GM21360 (cell line): ENCODE data around the gene CNNM2.

Source experiments
- ATAC-seq: cut with Tn5 transposase; IDR thresholded peaks from one replicate; pipeline ENCODE4 v1.9.1; 2021; ENCODE audit warnings: mild to moderate bottlenecking, moderate library complexity; ENCODE audit not compliant: unreplicated experiment

Gene CNNM2

DNA sequence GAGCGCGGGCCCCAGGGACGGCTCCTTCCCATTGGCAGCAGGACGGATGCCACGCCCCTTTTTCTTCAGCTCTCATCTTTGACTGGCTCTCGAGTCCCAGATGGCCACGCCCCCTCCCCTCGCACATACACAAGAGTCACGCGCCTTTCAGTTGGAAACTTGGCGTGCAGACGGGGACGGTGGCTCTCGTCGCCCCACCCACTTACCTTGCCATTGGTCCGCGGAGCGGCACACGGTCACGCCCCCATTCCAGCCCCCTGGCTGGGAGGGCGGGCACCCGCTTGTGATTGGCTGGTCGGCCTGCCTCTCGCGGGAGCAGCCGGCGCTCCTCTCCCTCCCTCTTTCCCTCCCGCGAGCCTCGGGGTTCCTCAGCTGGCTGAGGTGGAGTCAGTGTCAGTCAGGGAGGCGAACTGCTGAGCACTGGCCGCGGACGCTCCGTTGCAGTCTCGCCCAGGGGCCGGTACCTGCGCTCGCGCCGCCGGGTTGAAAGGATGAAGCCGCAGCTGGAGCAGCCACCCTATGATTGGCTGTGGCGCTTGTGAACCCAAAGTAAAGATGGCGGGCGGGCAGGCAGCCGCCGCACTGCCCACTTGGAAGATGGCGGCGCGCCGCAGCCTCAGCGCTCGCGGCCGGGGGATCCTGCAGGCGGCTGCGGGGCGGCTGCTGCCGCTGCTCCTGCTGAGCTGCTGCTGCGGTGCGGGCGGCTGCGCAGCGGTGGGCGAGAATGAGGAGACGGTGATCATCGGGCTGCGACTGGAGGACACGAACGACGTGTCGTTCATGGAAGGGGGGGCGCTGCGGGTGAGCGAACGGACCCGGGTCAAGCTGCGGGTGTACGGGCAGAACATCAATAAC lies at the start of gene CNNM2:
Gene CNNM2 (plus strand): TSS at position 333 of the 855 bp plus-strand sequence. CDS start 187 bp downstream, at position 520.
- ATAC-seq: peak; percentile 78

DNA sequence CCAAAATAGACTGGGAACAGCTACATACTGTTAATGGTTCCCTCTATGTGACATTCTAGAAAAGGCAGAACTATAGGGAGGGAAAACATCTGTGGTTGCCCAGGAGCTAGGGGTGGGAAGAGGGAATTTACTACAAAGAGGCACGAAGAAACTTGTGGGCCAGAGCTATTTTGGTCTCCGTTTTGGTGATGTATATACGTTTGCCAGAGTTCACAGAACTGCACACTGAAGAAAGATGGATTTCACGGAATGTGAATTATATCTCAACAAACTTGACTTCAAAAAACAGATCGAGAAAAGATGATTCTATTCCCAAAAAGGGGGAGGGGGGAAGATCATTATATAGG lies 49.2 kb upstream of the CNNM2 start:
- no peak for ATAC-seq

DNA sequence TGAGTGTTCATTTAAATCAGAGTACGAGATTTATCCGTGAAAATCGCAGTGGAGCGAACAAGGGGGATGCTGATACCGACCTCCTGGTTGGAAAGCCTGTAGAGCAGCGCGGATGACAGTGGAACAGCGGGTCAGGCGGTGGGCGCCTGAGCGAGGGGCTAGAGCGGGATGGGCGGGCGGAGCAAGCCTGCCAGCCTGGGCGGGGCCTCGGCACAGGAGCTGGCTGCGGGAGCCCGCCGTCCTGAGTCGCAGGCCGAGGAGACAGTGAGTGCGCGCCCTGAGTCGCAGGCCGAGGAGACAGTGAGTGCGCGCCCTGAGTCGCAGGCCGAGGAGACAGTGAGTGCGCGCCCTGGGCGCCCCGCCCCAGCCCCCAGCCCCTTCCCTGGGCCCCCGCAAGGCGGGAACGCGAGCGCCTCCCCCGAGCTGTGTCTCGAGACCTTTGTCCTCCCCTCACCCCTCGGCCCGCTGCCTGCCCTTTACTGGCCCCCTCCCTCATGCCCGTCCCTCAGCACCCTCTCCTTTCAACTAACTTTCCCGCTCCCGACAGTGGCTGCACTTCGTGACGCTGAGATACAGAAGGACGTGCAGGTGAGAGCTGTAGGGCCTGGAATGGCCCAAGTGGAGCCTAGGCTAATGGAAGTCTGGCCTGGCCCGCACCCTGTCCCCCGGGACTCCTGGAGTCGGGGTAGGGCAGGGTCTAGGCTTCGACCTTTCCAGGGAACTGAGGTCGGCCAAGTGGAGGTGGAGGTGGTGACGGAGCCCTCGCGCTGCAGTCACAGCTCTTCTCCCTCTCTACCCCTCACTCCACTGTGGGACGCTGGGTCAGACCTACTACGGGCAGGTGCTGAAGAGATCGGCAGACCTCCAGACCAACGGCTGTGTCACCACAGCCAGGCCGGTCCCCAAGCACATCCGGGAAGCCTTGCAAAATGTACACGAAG lies 48.6 kb upstream of the CNNM2 start, which contains the start of gene AS3MT:
Gene AS3MT (plus strand): TSS at position 213 of the 941 bp plus-strand sequence. CDS start 123 bp downstream, at position 336.
- ATAC-seq: no peak

DNA sequence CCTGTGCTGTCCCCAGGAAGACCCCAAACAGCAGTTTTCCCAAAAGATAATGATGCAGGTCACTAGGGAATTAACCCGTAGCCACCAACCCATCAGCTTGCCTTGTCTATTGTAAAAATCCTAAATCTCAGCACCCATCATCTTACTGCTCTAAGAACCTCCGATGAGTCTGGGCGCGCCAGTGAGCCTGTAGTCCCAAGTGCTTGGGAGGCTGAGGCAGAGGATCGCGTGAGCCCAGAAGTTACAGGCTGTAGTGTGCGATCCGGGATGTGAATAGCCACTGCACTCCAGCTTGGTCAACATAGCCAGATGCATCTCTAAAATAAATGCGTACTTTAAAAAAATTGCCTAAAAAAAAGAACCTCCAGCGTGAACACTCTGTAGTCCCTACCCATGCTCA lies 47.9 kb upstream of the CNNM2 start:
- no peak for ATAC-seq

DNA sequence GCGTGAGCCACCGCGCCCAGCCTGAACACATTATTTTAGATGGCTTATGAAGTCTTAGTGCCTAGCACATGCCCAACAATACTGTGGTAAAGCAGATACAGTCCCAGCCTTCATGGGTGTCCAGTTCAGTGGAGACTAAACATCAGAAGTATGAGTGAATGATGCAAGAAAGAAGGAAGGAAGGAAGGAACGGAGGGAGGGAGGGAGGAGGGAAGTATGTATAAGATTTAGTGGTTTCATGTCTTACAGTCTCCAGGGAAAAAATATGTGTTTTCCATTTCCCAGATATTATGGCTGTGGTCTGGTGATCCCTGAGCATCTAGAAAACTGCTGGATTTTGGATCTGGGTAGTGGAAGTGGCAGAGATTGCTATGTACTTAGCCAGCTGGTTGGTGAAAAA lies 45.9 kb upstream of the CNNM2 start:
- no peak for ATAC-seq

DNA sequence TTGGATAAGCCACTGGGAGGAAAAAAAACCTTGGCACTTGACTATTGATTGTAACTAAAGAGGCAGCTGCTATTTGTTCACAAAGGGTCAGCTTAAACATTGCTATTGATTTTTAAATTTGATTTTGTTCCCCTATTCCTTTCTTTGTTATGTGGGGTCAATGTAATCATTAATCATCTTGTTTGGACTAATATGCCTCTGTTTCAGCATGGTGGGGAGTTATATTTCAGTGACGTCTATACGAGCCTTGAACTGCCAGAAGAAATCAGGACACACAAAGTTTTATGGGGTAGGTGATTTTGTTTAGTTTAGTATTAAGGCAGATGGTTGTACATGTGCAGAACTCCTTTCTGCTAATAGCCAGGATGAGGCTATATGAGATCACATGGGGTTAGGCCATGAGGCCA lies 41.3 kb upstream of the CNNM2 start:
- no peak for ATAC-seq

DNA sequence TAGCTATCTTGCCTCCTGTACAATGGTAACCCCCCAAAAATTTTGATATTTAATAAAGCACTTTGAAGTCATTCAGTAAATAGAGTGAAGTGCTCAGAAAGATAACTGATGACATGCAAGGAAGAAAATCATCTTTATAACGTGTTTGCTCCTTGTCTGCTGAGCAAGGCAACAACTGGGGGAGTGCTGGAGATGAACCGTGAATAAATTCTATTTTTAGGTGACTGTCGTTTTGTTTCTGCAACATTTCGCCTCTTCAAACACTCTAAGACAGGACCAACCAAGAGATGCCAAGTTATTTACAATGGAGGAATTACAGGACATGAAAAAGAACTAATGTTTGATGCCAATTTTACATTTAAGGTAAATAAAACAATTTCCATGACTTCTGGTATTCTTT lies 39.5 kb upstream of the CNNM2 start:
- ATAC-seq: no peak

DNA sequence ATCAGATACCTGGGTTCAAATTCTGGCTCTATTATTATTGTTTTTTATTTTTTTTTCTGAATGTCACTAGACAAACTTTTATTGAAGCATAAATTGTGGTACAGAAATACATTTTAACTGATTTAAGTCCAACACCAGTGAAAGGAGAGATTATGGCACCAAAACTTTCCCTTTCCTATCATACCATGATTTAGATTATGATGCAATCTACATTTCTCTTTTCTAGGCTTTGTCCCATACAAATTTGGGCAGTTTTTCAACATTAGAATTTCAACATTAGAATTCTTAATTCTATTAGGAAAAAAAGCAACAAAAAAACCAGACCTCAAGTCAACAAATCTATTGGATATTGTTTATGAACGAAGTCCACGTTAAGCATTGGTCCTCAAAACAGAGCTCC lies 37.8 kb upstream of the CNNM2 start:
- ATAC-seq: no peak

DNA sequence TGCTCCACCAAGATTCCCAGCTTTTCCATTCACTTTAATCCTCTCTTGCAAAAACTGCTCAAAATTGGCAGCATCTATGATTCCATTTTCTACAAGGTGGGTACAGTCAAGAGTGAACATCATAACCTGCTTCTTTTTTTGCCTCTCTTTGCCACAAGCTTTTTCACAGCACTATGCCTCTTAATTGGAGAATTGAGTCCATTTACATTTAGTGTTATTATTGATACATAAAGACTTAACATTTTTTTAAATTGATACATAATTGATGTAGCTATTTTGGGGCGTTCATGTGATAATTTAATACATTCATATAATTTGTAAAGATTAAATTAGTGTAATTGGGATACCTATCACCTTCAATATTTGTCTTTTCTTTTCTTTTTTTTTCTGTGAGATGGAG lies 30.0 kb upstream of the CNNM2 start:
- ATAC-seq: no peak

DNA sequence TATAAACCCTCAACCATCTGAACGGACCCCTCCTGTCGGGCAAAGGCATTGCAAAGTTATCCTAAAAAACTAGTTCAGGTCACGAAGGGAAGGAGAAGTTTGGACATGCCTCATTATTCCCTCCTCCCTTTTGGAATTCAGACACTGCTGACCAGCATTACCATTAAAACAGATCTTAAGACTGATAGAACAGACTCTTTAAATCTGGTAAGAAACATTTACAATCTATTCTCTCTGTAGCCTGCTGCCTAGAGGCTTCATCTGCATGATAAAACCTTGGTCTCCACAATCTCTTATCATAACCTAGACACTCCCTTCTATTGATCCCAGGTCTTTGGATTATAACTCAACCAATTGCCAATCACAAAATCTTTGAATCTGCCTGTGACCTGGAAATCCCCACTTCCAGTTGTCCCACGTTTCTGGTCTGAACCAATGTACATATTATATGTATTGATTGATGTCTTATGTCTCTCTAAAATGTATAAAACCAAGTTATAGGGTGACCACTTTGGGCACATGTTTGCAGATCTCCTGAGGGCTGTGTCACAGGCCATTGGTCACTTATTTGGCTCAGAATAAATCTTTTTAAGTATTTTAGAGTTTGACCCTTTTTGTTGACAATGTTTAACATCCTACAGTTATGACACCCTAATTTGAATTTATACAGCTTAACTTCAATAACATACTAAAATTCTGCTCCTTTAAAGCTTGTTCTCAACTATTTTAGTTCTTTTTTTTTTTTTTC lies 23.5 kb upstream of the CNNM2 start:
- ATAC-seq: no peak

DNA sequence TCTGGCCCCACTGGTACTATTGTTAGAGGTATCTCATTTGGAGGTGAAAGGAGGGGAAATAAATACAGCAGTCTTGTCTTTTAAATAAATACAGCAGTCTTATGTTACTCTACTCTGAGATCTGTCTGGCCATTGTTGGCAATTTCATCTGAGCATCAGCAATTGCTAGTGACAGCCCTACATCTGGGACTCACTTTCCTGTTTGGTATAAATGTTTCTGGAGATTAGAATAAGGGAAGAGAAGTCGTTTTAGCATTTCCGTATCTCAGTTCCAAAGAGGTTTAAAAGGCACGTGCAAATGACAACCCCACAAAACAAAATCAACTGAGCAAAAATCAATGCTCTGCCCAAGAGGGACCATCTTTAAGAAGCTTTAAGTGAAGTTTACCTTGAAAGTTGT lies 18.1 kb upstream of the CNNM2 start:
- ATAC-seq: no peak

DNA sequence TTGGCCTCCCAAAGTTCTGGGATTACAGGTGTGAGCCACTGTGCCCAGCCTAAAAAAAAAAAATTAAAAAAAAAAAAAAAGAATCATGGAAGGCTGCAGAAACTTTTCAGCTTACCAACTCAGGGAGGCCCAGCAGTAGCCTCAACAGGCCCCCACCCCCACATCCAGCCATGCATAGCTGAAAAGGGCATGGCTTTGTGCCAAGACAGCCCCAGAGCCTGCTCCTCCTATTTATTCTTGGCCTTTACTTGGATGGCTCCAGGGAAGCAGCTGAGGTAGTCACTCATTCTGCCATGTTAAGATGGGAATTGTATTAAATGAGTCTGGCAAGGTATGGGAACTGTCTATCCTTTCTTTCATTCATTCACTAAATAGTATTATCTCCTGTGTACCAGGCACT lies 13.7 kb upstream of the CNNM2 start:
- no peak for ATAC-seq

DNA sequence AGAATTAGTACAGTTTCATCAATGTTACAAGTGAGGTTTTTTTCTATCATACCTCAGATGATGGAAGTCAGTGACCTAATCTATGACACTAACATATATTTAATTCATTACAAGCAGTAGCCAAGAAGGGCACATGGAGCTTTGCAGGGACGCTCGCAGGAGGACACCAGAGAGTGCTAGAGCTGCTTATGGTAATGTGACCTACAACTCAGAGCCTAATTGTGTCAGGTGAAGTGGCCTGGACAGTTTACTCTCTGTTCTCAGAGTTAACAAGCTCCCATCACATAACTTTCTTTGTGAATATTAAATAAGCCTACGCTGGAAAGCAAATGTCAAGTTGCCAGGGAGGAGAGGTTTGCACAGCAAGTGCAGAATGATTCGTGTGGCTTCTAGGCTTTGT lies 11.6 kb upstream of the CNNM2 start:
- no peak for ATAC-seq

DNA sequence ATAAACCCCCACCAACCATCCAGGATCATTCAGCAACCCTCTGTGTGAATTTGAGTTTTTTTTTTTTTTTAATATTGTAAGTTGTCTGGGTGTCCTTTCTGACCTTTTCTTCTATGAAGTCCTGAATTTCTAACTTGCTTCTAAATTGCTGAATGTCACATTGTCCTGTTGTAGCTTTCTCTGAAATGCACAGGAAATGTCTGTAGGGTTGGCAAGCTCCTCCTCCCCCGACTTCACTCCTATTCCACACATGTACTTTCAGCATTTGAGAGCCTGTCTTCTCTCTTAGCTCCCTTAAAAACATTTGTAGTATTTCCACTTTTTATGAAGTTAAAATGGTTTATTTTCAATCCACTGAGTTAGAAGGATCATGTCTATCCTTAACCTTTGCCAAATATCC lies 3.3 kb upstream of the CNNM2 start:
- no peak for ATAC-seq

DNA sequence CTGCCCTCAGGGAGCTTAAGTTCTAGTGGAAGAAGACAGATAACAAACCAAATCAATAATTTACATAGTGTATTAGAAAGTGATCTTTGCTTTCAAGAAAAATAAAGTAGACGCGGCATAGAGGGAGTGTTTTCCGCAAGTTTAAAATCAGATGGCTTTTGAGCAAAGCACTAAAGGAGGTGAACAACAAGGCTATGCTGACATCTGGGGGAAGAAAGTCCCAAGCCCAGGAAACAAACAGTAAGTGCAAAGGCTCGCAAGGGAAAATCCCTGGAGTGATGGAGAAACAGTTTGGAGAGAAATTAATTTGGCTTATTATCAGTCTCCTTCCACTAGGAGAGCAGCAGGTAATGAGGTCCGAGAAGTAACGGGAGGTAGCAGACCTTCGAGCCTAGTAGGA lies 1.9 kb upstream of the CNNM2 start:
- ATAC-seq: no peak

DNA sequence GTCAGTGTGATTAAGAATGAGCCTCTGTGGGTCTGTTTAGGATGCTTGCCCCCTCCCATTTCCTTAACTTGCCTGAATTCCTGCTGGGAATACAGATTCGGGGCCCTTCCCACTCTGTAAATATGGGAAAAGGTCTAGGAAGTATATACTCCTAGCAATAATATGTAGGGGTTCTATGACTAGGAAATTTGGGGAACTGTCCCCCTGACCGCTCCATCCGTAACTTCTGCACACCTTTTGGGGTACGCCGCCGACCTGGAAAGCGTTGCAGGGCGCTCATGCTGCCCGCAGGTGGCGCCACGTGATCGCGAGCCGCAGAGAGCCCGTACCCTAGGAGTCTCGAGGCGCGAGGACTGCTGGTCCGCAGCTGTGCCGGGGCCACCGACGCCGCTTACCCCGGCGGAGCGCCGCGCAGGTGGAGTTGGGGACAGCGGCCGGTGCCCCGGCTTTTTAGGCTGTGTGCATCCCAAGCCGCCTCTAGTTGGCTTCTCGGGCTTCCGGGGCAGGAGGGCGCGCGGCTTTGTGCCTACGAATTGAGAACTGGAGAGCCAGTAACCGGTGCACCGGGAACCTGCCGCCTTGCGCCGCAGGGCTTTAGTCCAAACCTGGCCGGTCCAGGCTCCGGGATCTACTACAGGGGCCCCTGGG lies 656 bp upstream of the CNNM2 start:
- ATAC-seq: peak; percentile 46

DNA sequence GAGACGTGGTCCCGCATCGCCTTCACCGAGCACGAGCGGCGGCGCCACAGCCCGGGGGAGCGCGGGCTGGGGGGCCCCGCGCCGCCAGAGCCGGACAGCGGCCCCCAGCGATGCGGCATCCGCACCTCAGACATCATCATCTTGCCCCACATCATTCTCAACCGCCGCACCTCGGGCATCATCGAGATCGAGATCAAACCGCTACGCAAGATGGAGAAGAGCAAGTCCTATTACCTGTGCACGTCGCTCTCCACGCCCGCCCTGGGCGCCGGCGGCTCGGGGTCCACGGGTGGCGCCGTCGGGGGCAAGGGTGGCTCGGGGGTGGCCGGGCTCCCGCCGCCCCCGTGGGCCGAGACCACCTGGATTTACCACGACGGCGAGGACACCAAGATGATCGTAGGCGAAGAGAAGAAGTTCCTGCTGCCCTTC lies 737 bp downstream of the CNNM2 start:
- ATAC-seq: no peak

DNA sequence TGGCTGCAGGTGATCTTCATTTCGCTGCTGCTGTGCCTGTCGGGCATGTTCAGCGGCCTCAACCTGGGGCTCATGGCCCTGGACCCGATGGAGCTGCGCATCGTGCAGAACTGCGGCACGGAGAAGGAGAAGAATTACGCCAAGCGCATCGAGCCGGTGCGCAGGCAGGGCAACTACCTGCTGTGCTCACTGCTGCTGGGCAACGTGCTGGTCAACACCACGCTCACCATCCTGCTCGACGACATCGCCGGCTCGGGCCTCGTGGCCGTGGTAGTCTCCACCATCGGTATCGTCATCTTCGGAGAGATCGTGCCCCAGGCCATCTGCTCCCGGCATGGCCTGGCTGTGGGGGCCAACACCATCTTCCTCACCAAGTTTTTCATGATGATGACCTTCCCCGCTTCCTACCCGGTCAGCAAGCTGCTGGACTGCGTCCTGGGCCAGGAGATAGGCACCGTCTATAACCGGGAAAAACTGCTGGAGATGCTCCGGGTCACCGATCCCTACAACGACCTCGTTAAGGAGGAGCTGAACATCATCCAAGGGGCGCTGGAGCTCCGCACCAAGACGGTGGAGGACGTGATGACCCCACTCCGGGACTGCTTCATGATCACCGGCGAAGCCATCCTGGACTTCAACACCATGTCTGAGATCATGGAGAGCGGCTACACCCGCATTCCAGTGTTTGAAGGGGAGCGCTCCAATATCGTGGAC lies 1.3 kb downstream of the CNNM2 start:
- ATAC-seq: no peak

DNA sequence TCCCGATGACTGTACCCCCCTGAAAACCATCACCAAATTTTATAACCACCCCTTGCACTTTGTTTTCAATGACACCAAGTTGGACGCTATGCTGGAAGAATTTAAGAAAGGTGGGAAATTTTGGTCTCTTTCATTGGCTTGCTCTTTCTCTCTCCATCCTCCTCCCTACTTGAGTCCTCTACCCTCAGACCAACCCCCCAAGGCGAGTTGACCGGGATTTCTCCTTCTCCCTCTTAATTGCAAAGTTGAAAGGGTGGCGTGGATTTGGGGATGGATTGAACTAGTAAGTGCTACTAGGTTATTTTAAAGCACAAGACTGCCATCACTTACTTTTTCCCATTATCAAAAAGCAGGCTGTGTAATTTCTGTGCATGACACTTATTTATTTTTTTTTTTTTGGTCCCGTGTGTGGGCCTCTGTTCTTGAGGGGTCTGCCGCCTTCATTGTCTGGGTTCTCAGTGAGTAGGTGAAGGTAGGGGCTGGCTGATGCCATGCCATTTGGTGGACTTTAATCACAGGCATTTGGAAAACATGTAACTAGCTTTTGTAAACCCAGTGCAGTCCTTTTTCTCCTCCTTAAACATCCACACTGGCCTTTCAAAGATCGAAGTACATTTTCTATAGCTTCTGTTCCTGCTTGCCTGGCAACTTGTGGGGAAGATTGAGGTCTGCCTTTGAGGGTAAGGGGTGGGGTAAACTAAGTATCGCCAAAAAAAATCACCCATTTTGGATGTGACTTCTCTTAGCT lies 2.1 kb downstream of the CNNM2 start:
- ATAC-seq: no peak
